ENCODE results near the gene ATP6V1F.
A peak's percentile ranks its signal among the peaks of the same experiment; 100 is the strongest.

The ATP6V1F gene

DNA sequence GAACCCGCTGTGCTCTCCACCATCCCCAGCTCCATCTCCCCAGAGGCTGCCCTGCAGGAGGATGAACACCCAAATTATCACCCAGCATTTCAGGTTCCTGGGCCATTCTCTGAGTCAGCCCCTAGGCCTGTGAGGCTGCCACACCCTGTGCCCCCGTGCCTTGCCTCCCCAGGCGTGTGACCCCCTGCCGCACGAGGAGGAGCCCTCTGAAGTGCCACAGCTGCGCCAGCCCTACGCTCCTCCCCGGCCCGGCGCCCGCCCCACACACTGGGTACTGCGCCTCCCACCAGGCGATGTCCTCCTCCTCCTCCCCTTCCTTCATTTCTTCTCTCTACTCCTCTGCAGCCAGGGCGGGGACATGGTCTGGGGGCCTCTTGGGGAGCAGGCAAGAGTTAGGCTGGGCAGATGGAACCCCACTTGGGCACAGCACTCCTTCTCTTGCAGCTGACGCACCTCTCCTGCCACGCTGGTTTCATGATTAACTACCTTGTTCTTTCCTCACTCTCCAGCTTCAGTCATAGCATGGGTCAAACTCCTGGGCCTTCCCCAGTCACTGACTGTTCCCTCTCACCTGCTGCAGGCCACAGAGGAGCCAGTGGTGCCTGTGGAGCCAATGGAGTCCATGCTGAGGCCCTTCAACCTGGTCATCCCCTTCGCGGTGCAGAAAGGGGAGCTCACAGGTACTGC is 12.7 kb upstream of the ATP6V1F start:
- 98 to 99% methylated on average over 10 to 15 of the region's 18 CpGs for WGBS, 2 experiments (ENCODE audit: insufficient coverage in 2 of 2)

DNA sequence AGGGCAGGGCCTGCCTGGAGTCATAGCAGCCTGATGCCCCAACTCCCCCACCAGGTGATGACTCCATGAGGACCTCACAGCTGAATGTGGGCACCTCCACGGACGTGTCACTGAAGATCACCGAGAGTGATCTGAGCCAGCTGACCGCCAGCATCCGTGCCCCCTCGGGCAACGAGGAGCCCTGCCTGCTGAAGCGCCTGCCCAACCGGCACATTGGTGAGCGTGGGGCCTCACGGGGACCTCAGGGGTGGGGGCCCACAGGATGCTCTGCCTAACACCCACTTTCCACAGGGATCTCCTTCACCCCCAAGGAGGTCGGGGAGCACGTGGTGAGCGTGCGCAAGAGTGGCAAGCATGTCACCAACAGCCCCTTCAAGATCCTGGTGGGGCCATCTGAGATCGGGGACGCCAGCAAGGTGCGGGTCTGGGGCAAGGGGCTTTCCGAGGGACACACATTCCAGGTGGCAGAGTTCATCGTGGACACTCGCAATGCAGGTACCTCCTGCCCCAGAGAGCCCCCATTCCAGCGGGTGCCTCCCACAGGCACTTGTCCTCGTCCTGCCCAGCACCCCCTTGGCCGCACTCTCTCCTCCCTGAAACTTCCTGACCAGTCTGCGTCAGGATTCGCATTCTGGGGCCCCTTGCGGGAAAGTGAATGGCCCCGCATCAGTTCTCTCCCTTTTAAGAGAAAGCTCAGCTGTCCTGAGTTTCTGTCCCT is 10.0 kb upstream of the ATP6V1F start:
- 94 to 96% methylated on average over 27 to 28 of the region's 28 CpGs for WGBS, 2 experiments (ENCODE audit: insufficient coverage in 2 of 2)
- Histone ChIP-seq H3K4me3 (ENCODE audit: extremely low read depth, insufficient read depth, low read length, poor library complexity, severe bottlenecking) (no peak overlapping the region), H3K27ac (ENCODE audit: low read depth, low read length, severe bottlenecking) (no peak overlapping the region), H3K36me3 (ENCODE audit: control insufficient read depth, insufficient read depth, low read length) (peaks cover 93% of the 10 kb centered on the region), H3K4me1 (ENCODE audit: control insufficient read depth, insufficient read depth, low read length, poor library complexity, severe bottlenecking) (no peaks in the 10 kb centered on the region), H3K9me3 (ENCODE audit: control insufficient read depth, low read length) (no peaks in the 10 kb centered on the region)

More for the DNA sequence above, 12.7 kb upstream of the ATP6V1F start:
- Histone ChIP-seq H3K4me1 (ENCODE audit: control insufficient read depth, insufficient read depth, low read length, poor library complexity, severe bottlenecking) (no peaks in the 10 kb centered on the region), H3K9me3 (ENCODE audit: control insufficient read depth, low read length) (no peaks in the 10 kb centered on the region), H3K27ac (ENCODE audit: low read depth, low read length, severe bottlenecking) (no peak overlapping the region), H3K4me3 (ENCODE audit: extremely low read depth, insufficient read depth, low read length, poor library complexity, severe bottlenecking) (no peak overlapping the region), H3K36me3 (ENCODE audit: control insufficient read depth, insufficient read depth, low read length) (peaks cover 99% of the 10 kb centered on the region)

- Histone ChIP-seq H3K9me3 (ENCODE audit: control insufficient read depth, low read length) (no peaks in the 10 kb centered on the region), H3K4me1 (ENCODE audit: control insufficient read depth, insufficient read depth, low read length, poor library complexity, severe bottlenecking) (no peaks in the 10 kb centered on the region), H3K27ac (ENCODE audit: low read depth, low read length, severe bottlenecking) (no peak overlapping the region), H3K36me3 (ENCODE audit: control insufficient read depth, insufficient read depth, low read length) (peaks cover 86% of the 10 kb centered on the region), H3K4me3 (ENCODE audit: extremely low read depth, insufficient read depth, low read length, poor library complexity, severe bottlenecking) (no peak overlapping the region)
- WGBS, 2 experiments (ENCODE audit: insufficient coverage in 2 of 2) = 95 to 98% methylated on average over 15 of the region's 23 CpGs
These were observed 8.9 kb upstream of the ATP6V1F start for GRCh38 chr7:128853799-128854198.

GRCh38 chr7:128854396-128854795 is 8.3 kb upstream of the ATP6V1F start:
- WGBS, 2 experiments (ENCODE audit: insufficient coverage in 2 of 2) = 95 to 97% methylated on average over 21 of the region's 21 CpGs
- H3K9me3 ChIP-seq (ENCODE audit: control insufficient read depth, low read length) = no peaks in the 10 kb centered on the region
- H3K27ac ChIP-seq (ENCODE audit: low read depth, low read length, severe bottlenecking) = no peak overlapping the region
- H3K36me3 ChIP-seq (ENCODE audit: control insufficient read depth, insufficient read depth, low read length) = peaks cover 86% of the 10 kb centered on the region
- no peaks in the 10 kb centered on the region for H3K4me1 ChIP-seq (ENCODE audit: control insufficient read depth, insufficient read depth, low read length, poor library complexity, severe bottlenecking)
- no peak overlapping the region for H3K4me3 ChIP-seq (ENCODE audit: extremely low read depth, insufficient read depth, low read length, poor library complexity, severe bottlenecking)

- Histone ChIP-seq H3K4me1 (ENCODE audit: control insufficient read depth, insufficient read depth, low read length, poor library complexity, severe bottlenecking) (no peaks in the 10 kb centered on the region), H3K36me3 (ENCODE audit: control insufficient read depth, insufficient read depth, low read length) (peaks cover 75% of the 10 kb centered on the region), H3K4me3 (ENCODE audit: extremely low read depth, insufficient read depth, low read length, poor library complexity, severe bottlenecking) (no peak overlapping the region), H3K27ac (ENCODE audit: low read depth, low read length, severe bottlenecking) (no peak overlapping the region), H3K9me3 (ENCODE audit: control insufficient read depth, low read length) (no peaks in the 10 kb centered on the region)
- 93 to 97% methylated on average over 3 of the region's 3 CpGs for WGBS, 2 experiments (ENCODE audit: insufficient coverage in 2 of 2)
These were observed 7.1 kb upstream of the ATP6V1F start for GRCh38 chr7:128855559-128855958.

- Histone ChIP-seq H3K4me1 (ENCODE audit: control insufficient read depth, insufficient read depth, low read length, poor library complexity, severe bottlenecking) (no peaks in the 10 kb centered on the region), H3K27ac (ENCODE audit: low read depth, low read length, severe bottlenecking) (no peak overlapping the region), H3K9me3 (ENCODE audit: control insufficient read depth, low read length) (no peaks in the 10 kb centered on the region), H3K36me3 (ENCODE audit: control insufficient read depth, insufficient read depth, low read length) (peaks cover 69% of the 10 kb centered on the region), H3K4me3 (ENCODE audit: extremely low read depth, insufficient read depth, low read length, poor library complexity, severe bottlenecking) (no peak overlapping the region)
- 92 to 95% methylated on average over 13 to 15 of the region's 17 CpGs for WGBS, 2 experiments (ENCODE audit: insufficient coverage in 2 of 2)
These were observed 6.5 kb upstream of the ATP6V1F start for GRCh38 chr7:128856001-128856718.

DNA sequence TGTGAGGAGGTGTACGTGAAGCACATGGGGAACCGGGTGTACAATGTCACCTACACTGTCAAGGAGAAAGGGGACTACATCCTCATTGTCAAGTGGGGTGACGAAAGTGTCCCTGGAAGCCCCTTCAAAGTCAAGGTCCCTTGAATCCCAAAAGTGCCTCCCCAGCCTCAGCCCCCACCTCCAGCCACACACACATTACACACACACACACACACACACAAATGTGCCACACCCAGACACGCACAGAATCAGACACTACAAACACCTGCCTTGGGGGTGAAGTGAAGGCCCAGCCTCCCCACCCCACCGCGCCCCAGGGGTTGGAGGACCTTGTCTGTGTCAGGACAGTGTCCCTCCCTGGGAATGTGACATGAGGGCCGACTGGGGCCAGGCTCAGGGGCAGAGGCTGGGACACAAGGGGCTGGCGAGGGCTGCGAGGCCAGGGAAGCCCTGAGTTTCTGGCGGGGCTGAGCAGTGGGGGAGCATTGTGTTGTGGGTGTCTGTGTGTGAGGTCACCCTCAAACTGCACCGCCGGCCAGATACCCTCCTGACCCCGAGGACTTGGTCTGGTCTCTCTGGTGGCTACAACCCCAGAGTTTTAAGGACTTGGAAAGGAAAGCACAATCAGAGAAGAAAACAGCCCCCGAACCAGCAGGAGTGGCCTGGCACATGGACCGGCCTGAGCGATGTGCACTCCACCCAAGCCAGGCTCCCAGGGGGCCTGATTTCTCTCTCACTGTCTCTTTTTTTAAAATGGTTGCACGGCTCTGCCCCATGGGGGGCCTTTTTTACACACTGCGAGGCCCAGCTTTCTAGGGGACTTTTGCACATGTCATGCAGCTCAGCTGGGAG is 4.0 kb upstream of the ATP6V1F start:
- Histone ChIP-seq H3K4me3 (ENCODE audit: extremely low read depth, insufficient read depth, low read length, poor library complexity, severe bottlenecking) (no peak overlapping the region), H3K27ac (ENCODE audit: low read depth, low read length, severe bottlenecking) (no peak overlapping the region), H3K9me3 (ENCODE audit: control insufficient read depth, low read length) (no peaks in the 10 kb centered on the region)

DNA sequence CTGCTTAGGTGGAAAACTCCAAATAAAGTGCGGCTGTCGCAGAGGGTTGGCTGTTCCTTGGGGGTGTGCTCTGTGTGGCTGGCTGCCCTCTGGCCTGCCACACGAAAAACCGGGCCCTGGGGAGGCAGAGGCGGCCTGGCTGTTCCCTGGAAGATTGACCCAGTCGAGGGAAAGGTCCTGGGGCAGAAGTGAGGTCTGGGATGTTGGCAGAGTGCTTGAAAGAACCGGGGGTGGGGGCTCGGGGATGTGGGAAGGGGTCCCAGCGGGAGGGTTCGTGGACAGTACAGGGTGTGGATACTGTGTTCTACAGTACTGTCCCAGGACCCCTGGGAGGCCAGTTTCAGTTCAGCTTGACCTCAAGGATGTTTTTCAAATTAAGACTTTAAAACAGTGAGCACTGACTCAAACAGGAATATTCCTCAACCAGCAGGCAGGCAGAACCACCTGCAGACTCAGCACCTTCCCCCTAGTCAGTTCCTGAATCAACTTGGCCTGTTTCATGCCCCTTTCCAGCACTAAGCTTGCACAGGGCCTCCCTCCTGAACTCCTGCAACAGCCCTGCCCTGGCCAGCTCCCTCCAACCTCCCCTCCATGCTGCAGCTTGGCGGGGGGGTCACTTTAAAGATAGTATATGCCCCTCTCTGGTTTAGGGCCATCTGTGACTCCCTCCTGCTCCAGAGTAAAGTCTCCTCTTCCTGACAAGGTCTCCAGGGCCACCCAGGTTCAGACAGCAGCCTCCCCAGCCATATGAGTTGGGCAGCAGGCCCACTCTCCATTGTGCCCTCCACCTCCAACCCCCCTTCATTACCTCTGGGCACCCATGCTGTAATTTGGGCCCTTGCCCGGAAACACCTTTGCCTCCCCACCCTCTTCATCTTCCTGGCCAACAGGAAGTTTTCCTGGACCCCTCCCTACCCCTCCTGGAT is 3.2 kb upstream of the ATP6V1F start:
- Histone ChIP-seq H3K4me1 (ENCODE audit: control insufficient read depth, insufficient read depth, low read length, poor library complexity, severe bottlenecking) (no peaks in the 10 kb centered on the region), H3K4me3 (ENCODE audit: extremely low read depth, insufficient read depth, low read length, poor library complexity, severe bottlenecking) (no peak overlapping the region), H3K27ac (ENCODE audit: low read depth, low read length, severe bottlenecking) (no peak overlapping the region), H3K36me3 (ENCODE audit: control insufficient read depth, insufficient read depth, low read length) (peaks cover 36% of the 10 kb centered on the region), H3K9me3 (ENCODE audit: control insufficient read depth, low read length) (no peaks in the 10 kb centered on the region)
- 85 to 100% methylated on average over 3 to 10 of the region's 12 CpGs for WGBS, 2 experiments (ENCODE audit: insufficient coverage in 2 of 2)

More for the DNA sequence above, 4.0 kb upstream of the ATP6V1F start:
- Histone ChIP-seq H3K36me3 (ENCODE audit: control insufficient read depth, insufficient read depth, low read length) (peaks cover 45% of the 10 kb centered on the region), H3K4me1 (ENCODE audit: control insufficient read depth, insufficient read depth, low read length, poor library complexity, severe bottlenecking) (no peaks in the 10 kb centered on the region)
- WGBS, 2 experiments (ENCODE audit: insufficient coverage in 2 of 2) = 87 to 96% methylated on average over 11 to 12 of the region's 18 CpGs

DNA sequence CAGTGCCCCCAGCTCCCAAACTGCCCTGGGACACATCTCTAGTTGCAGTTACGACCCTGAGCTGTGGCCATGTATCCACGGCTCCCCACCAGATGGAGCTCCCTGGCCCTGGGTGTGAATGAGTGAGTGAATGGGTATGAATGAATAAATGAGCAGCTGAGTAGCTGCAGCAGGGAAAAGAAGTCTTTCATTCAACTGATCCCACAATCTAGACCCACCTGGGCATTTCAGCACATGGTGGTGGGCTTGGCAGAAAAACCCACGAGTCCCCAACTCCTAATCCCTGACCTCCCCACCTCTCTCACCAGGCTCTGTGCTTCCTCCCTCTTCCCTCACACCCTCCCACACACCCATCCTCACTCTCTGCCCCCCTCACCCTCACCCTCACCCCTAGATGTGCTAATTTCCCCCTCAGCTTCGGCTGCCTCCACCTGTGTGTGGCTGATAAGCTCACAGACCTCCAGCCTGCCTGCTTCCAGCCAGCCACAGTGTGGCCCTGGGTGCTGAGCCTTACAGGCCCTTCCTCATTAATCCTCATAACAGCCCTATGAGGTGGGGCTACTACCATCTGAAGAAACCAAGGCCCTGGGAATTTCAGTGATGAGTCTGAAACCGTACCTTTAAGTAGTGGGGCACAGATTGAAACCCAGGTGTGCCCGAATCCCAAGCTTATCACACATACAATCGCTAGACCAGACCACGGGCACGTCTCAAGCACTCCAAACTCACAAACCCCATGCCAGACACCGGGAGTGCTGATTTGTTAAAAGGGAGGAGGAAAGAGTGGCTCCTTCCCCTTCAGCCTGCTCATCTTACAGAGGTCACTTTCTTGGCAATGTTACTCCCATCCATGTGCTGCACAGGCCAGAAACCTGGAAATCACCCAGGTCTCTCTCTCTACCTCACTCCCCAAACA is 2.2 kb upstream of the ATP6V1F start:
- Histone ChIP-seq H3K9me3 (ENCODE audit: control insufficient read depth, low read length) (no peaks in the 10 kb centered on the region), H3K4me3 (ENCODE audit: extremely low read depth, insufficient read depth, low read length, poor library complexity, severe bottlenecking) (no peak overlapping the region), H3K36me3 (ENCODE audit: control insufficient read depth, insufficient read depth, low read length) (peaks cover 36% of the 10 kb centered on the region), H3K27ac (ENCODE audit: low read depth, low read length, severe bottlenecking) (peak overlapping the region; percentile 41), H3K4me1 (ENCODE audit: control insufficient read depth, insufficient read depth, low read length, poor library complexity, severe bottlenecking) (no peaks in the 10 kb centered on the region)
- WGBS, 2 experiments (ENCODE audit: insufficient coverage in 2 of 2) = 50 to 54% methylated on average over 1 to 4 of the region's 10 CpGs

All from mesodermal cell (in vitro differentiated cells).